ENCODE measurements around the gene SHROOM2. TPM values are rescaled to one million over a fixed set of nuclear protein-coding genes. Genes with fewer than 3 reads are reported as not detected.
A peak's percentile ranks its signal among the peaks of the same experiment; 100 is the strongest.

The SHROOM2 gene
- total RNA-seq, 1 donor from 2014 or later: 9.6 TPM

GRCh38 chrX:9874483-9874882, 88.3 kb downstream of the SHROOM2 start:
- ATAC-seq (no peak), DNase-seq (no peak)
- Histone ChIP-seq H3K4me3 (no peak overlapping the region), H3K27ac (no peak overlapping the region), H3K36me3 (no peaks in the 10 kb centered on the region), H3K9me3 (no peaks in the 10 kb centered on the region), H3K27me3 (no peaks in the 10 kb centered on the region), H3K4me1 (no peaks in the 10 kb centered on the region)
- intact Hi-C loops (cut with DNase I): no loop called here
- TF ChIP-seq CTCF (IDR thresholded peaks at IDR 0.05): no peak

GRCh38 chrX:9875801-9876200, 89.6 kb downstream of the SHROOM2 start:
- no peak overlapping the region for H3K4me3 ChIP-seq
- no peak for ATAC-seq
- no peak for TF ChIP-seq CTCF (IDR thresholded peaks at IDR 0.05)
- H3K36me3 ChIP-seq: no peaks in the 10 kb centered on the region
- H3K27me3 ChIP-seq: no peaks in the 10 kb centered on the region
- no peak overlapping the region for H3K27ac ChIP-seq
- intact Hi-C loops (cut with DNase I): no loop called here
- H3K9me3 ChIP-seq: no peaks in the 10 kb centered on the region
- no peaks in the 10 kb centered on the region for H3K4me1 ChIP-seq
- no peak for DNase-seq

GRCh38 chrX:9876201-9876600, 90.0 kb downstream of the SHROOM2 start:
- intact Hi-C loops (cut with DNase I): no loop called here
- Histone ChIP-seq H3K27me3 (no peaks in the 10 kb centered on the region), H3K4me1 (no peaks in the 10 kb centered on the region), H3K9me3 (no peaks in the 10 kb centered on the region), H3K36me3 (no peaks in the 10 kb centered on the region), H3K4me3 (no peak overlapping the region), H3K27ac (no peak overlapping the region)
- ATAC-seq (no peak), DNase-seq (no peak)
- TF ChIP-seq CTCF (IDR thresholded peaks at IDR 0.05): no peak

- DNase-seq: no peak
Observed at GRCh38 chrX:9878146-9878820, 92.1 kb downstream of the SHROOM2 start.

GRCh38 chrX:9880237-9880636, 94.0 kb downstream of the SHROOM2 start:
- no peak for ATAC-seq
- no peak for TF ChIP-seq CTCF (IDR thresholded peaks at IDR 0.05)
- Histone ChIP-seq H3K4me3 (no peak overlapping the region), H3K27ac (no peak overlapping the region), H3K4me1 (no peaks in the 10 kb centered on the region), H3K27me3 (no peaks in the 10 kb centered on the region), H3K36me3 (no peaks in the 10 kb centered on the region), H3K9me3 (no peaks in the 10 kb centered on the region)
- DNase-seq: no peak
- intact Hi-C loops (cut with DNase I): no loop called here

More at GRCh38 chrX:9878146-9878820, 92.1 kb downstream of the SHROOM2 start:
- Histone ChIP-seq H3K9me3 (no peaks in the 10 kb centered on the region), H3K4me1 (no peaks in the 10 kb centered on the region), H3K36me3 (no peaks in the 10 kb centered on the region), H3K4me3 (no peak overlapping the region), H3K27ac (no peak overlapping the region), H3K27me3 (no peaks in the 10 kb centered on the region)
- no peak for ATAC-seq
- no peak for TF ChIP-seq CTCF (IDR thresholded peaks at IDR 0.05)
- intact Hi-C loops (cut with DNase I): no loop called here

- Histone ChIP-seq H3K9me3 (no peaks in the 10 kb centered on the region), H3K4me1 (no peaks in the 10 kb centered on the region), H3K36me3 (no peaks in the 10 kb centered on the region), H3K4me3 (no peak overlapping the region), H3K27me3 (no peaks in the 10 kb centered on the region), H3K27ac (no peak overlapping the region)
- TF ChIP-seq CTCF (IDR thresholded peaks at IDR 0.05): no peak
- intact Hi-C loops (cut with DNase I): no loop called here
- DNase-seq (no peak), ATAC-seq (peak; percentile 34)
Observed at GRCh38 chrX:9880870-9881269, 94.6 kb downstream of the SHROOM2 start.

All from upper lobe of right lung (tissue), 1 donor.